HPDE6-E6E7 (cell line): Measurements from ENCODE around the gene ADGRE2.
"Not testable (repeated sequence)": the region's sequence is repeated elsewhere in the genome, so short reads cannot be mapped to it uniquely, and the experiment has no call there.

ENCODE experiments used
- DNase-seq: peaks from one replicate; pipeline ENCODE4 v3.0.0; 2011; ENCODE audit warnings: missing footprints; ENCODE audit errors: extremely low spot score

ADGRE2 gene

DNA sequence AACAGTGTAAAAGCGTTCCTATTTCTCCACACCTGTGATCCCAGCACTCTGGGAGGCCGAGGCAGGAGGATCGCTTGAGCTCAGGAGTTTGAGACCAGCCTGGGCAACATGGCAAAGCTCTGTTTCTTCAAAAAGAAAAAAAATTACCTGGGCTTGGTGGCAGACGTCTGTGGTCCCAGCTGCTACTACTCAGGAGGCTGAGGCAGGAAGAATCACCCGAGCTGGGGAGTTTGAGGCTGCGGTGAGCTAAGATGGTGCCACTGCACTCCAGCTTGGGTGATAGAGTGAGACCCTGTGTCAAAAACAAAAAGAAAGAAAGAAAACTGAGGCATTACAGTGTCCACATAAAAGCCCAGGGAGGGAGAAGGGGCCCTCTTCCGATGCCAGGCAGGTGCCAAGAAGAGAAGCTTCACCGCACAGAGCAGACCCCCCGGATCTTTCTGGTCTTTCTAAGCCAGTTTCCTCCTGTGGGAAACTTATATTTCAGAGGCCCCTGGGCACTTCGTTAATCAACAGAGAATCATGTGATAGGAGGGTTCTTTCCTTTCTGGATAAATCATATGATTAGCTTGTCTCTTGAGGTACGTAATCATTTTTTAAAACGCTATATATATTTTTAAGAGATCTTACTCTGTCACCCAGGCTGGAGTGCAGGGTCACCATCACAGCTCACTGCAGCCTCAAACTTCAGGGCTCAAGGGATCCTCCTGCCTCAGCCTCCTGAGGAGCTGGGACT lies at the start of gene ADGRE2:
ADGRE2 (minus strand) TSS at position 451 of the 736 bp plus-strand sequence. CDS start 1,804 bp downstream, outside the sequence.
- DNase-seq, result not testable (repeated sequence)

DNA sequence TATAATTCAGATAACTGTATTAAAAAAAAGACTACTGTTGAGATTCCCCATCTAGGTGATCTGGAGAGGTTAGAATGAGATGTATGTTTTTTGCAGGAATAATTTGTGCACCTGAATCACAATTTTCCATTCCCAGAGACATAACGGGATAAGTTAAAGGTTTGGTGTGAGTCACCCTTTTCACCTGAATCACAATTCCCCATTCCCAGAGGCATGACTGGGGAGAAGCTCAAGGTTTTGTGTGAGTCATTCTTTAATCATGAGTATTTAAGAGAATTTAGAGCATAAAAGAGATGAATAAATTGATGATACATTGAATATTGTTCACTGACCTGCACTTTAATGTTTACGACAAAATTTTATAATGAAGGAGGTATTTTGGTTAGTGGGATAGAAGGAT lies 47.6 kb upstream of the ADGRE2 start:
- DNase-seq, result peak; percentile 8

DNA sequence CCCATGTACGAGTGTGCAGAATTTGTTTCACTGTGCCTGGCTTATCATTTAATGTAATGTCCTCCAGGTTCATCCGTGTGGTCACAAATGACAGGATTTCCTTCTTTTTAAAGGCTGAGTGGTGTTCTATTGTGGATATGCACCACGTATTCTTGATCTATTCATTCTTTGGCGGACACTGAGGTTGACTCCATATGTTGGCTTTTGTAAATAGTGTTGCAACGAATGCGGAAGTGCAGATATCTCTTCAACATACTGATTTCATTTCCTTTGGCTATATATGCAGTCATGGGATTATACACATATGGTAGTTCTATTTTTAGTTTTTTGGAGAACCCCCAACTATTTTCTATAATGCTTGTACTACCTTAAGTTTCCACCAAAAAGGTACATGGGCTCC lies 43.6 kb upstream of the ADGRE2 start:
- DNase-seq, result no peak

DNA sequence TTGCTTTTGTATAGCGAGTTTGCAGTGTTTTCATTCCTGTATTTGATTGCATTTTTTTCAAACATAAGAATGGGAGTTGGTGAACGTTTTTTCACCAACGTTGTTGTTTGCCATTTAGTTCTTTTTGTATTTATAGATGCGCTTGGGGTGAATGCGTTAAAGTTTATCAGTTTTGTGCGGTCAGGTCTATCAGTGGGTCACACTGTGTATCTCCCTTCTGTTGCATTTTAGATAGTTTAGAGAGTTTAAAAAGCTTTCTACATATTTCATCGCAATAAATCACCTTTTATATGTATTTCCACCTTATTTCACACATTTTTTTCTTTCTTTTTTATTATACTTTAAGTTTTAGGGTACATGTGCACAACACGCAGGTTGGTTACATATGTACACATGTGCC lies 40.2 kb upstream of the ADGRE2 start:
- no peak for DNase-seq

DNA sequence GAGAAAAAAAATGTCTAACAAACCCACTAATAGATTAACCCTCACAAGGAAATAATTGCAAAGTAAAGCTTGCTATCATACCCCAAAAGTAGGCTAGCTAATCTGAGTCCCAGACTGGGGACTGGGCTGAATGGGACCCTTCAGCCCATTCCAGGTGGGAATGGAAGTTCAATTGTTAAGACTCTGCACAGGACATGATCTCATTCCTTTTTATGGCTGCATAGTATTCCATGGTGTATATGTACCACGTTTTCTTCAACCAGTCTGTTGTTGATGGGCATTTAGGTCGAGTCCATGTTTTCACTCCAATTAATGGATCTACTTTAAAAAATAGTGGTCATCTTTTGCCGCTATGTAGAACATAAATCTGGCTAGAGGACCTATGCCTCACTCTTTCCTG lies 38.7 kb upstream of the ADGRE2 start:
- DNase-seq, result no peak

DNA sequence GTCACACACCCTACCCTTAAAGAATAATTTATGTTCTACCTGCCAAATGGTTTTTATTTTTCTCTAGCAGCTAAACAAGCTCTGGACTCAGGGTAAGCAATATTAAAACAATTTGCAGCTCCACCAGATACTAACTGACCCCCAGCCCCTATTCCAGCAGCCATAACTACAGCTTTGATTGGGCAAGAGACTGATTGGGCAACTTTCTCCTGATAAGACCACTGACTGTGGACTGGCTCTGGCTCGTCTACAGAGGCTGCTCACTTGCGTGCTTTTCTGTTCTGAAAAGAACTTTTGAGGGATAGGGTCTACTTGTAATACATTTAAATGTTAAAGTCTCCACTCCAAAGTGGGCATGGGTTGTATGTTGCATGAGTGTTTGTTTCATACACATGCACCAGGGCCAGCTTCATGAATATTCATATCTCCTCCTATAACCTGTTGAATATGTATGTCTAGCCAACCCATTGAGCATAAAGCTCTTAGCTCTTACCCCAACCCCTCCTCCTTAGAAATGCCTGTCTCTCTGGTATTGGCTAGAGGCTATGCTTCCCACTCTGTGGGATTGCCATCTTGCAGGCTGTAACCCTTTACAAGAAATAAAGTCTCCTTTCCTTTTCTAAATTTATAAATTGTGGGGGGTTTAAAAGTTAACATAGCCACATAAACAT lies 36.8 kb upstream of the ADGRE2 start:
- DNase-seq, result no peak

DNA sequence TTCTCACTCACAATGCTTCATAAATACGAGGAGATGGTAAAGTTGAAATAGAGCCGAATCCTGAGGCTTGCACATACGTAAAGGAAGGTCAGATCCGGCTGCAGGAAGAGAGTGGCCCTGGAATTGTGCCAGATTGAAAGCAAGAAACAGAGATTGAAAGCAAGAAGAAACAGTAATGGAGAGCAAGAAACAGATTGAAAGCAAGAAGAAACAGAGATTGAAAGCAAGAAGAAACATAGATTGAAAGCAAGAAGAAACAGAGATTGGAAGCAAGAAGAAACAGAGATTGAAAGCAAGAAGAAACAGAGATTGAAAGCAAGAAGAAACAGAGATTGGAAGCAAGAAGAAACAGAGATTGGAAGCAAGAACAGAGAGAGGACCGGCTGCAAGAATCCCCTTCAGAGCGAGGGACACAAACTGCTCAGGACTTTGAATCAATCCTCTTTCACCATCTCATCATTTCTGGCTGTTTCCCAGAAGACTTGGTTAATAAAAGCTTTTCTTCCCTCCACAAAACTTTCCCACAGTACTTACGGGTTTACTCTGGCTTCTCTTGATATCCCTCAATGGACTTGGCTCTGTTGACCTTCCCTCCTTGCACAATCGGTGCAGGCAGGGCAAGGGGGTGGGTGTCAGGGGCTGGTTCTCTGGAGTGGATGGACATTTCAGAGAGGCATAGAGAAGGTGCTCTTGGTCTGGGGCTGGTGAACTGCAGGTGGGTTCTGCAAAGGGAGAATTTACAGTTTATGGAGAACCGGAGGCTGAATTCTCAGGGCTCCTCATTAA lies 31.1 kb upstream of the ADGRE2 start:
- DNase-seq, result no peak

DNA sequence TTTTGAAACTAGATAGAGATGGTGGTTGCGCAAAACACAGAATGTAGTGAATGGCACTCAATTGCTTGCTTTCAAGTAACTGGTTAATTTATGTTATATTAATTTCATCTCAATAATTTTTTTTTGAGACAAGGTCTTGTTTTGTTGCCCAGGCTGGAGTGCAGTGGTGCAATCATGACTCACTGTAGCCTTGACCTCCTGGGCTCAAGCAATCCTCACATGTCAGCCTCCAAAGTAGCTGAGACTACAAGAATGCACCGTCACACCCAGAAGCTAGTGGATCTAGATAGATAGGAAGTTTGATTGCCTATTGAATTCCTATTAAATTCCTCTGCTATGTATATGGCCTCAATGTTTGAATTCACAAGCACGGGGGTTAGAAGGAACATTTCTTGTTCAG lies 26.4 kb upstream of the ADGRE2 start:
- DNase-seq, result no peak

DNA sequence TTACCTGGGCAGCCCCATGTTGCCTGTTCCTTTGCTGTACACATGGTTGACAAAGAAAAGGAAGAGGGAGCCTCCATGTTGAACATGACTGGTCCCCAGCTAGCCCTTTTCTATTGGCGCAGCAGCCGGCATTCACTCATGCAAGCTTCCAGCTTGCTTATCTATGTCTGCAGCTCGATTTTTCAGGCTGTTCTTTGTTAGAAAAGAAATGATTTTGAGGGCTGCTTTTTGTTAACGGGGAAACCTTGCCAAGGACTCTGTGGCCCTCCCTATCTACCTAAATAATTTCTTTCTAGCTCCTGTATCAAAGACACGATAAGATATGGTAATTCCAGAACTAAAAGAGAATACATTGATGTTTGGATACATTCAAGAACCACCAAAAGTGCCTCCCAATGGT lies 20.4 kb upstream of the ADGRE2 start:
- DNase-seq, result no peak

DNA sequence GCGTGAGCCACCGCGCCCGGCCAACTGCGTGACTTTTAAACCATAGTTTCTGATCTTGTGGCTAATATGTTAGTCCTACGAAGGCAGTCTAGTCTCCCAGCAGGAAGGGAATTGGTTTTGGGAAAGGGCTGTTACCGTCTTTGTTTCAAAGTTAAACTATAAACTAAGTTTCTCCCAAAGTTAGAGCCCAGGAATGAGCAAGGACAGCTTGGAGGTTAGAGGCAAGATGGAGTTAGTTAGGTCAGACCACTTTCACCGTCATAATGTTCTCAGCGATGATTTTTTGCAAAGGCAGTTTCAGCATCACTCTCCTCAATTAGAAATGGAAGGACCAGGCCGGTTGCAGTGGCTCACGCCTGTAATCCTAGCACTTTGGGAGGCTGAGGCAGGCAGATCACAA lies 17.7 kb upstream of the ADGRE2 start:
- no peak for DNase-seq

DNA sequence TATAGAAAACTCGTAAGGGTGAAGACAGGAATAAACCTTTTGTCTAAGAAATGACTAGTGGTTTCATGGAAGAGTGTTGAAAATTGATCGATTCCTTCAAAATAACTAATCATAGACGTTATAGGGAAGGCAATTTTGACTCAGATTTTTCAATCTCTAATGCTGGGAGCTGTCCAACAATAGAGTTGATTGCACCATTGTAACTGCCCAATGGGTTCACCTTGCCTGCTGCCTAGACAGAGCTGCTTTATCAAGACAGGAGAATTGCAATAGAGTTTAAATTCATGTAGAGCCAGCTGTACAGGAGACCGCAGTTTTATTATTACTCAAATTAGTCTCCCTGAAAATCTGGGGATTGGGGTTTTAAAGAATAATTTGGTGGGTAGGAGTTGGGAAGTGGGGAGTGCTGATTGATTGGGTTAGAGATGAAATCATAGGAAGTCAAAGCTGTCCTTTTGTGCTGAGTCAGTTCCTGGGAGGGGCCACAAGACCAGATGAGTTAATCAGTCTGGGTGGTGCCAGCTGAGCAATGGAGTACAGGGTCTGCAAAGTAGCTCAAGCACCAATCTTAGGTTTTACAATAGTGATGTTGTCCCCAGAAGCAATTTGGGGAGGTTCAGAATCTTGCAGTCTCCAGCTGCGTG lies 16.8 kb upstream of the ADGRE2 start:
- no peak for DNase-seq

DNA sequence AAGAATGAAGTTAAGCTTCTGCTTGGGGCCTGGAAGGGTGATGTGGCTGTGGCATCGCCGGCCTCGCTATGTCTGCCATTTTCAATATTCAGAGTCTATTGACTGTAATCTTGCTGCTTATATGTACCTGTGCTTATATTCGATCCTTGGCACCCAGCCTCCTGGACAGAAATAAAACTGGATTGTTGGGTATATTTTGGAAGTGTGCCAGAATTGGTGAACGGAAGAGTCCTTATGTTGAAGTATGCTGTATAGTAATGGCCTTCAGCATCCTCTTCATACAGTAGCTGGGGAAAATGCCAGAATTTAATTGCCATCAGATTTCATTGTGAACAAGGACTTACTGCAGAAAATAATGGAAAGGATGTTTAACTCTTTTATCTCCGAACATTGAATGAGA lies 13.9 kb upstream of the ADGRE2 start:
- not testable (repeated sequence) for DNase-seq

DNA sequence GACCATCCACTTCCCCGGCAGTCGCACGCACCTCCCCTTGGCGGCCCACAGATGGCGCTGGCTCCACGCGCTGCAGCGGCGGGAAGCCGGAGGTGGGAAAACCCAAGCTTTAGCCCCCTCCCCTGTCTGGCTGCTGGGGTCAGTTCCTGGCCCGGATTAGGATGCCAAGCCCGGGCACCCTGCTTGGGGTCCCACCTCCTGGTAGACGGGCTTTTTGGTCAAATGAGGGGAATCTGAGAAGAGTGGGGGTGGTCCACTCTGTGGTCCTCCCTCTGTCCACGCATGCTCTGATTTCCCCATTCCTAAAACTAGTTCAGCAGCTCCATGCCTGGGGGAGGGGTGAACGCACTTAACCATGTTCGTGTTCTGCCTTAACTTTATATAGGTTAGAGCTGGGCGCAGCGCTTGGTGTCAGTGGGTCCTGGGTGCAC lies 8.1 kb upstream of the ADGRE2 start:
- DNase-seq, result no peak

DNA sequence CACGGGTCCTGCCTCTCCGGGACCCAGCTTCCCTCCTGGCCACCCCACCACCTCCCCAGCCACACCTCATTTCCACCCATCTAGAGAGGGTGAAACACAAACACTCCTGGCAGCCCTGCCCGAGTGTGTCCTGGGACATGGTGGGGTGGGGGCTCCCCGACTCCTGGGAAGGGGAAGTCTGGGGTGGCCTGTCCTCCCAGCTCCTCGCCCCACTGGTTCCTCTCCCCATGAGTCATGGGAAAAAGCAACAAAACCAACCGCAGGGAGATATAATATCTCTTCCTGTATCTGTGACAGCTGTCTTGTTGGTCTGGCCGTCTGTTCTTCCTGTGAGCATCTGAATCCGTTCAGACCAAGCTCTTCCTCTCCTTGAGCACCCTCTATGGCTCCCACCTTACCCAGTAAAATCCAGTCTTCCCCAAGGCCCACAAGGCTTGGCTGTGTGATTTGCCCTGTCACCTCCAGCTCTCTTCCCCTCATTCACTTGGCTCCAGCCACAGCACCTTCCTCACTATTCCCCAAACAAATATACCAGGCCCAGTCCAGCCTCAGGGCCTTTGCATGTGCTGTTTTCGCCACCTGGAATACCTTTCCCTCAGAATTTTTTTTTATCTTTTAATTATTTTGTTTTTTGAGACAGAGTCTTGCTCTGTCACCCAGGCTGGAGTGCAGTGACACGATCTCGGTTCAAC lies 6.9 kb upstream of the ADGRE2 start:
- peak; percentile 26 for DNase-seq

DNA sequence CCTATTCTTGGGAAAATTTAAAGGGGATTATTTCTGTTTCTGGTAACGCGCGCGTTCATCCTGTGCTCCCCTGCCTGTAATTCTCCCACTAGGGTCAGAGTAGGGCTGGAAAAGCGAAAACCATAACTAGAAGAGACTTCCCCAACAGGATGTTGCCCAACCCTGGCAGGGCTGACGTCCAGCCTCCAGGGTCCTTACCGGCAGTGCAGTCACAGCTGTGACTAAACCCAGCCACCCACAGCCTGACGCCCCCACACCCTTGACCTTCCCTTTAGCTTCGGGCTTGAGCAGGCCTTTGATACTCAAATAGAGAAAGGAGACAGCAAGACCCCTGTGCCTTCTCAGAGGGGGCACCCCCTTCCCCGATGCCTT lies 6.4 kb upstream of the ADGRE2 start:
- peak; percentile 16 for DNase-seq

DNA sequence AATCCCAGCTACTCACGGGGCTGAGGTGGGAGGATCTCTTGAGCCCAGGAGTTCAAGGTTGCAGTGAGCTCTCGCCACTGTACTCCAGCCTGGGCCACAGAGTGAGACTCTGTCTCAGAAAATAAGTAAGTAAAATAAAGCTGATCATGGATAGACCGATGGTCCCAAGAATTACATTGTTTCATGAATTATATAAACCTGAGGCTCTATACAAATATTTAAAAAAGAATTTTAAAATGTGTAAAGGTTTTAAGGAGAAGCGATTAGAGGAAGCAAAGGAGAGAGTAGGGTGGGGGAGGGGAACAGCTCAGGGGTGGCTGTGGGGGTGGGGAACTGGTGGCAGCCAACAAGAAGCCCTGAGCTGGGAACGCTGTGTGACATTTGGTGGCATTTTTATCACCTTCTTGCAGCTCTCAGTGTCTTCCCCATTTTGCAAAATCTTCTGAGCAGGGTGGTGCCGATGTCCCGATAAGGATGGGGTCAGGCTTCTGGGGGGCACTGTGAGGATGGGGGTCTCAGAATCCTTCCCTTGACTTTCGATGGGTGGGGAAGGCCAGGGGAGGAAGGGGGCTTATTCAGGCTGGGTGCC lies 5.1 kb upstream of the ADGRE2 start:
- DNase-seq, result not testable (repeated sequence)

DNA sequence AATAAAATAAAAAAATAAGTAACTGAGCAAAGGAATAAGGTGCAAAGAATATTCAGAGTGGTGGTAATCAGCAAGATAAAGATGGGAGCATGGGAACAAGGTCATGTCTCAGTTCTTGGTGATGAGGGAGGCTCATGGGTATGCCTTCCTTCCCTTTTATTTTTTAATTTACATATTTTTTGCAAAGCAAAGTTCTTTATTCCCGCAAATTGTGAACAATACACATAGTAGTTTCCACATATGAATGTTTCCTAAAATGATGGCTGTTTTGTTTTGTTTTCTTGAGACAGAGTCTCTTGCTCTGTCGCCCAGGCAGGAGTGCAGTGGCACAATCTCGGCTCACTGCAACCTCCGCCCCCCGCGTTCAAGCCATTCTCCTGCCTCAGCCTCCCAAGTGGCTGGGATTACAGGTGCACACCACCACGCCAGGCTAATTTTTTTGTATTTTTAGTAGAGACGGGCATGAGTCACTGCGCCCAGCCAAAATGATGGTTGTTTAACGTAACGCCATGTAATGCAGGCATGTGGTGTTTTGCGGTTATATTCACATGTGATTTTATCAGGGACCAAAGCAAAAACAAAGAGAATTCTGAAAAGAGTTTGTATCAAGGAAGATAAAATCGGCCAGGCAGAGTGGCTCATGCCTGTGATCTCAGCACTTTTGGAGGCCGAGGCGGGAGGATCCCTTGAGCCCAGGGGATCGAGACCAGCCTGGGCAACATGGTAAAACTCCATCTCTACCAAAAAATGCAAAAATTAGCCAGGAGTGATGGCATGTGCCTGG lies 4.5 kb upstream of the ADGRE2 start:
- no peak for DNase-seq

DNA sequence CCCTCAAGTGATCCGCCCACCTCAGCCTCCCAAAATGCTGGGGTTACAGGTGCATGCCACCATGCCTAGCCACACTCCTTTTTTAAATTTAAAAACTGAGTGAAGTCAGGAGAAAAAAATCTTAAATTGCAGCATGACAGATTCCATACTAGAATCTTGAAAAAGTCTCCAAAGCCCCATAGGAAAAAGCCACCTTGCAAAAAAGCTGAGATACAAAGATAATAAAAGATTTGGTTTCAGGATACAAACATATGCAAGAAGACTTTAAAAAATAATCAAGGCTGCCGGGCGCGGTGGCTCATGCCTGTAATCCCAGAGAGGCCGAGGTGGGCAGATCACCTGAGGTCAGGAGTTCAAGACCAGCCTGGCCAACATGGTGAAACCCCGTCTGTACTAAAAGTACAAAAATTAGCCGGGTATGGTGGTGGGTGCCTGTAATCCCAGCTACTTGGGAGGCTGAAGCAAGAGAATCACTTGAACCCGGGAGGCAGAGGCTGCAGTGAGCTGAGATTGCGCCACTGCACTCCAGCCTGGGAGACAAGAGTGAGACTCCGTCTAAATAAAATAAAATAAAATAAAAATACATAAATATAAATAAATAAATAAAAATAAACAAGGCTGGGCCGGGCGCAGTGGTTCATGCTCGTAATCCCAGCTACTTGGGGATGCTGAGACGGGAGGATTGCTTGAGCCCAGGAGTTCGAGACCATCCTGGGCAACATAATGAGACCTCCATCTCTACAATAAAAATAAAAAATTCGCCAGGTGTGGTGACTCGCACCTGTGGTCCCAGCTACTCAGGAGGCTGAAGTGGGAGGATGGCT lies 3.6 kb upstream of the ADGRE2 start:
- not testable (repeated sequence) for DNase-seq

DNA sequence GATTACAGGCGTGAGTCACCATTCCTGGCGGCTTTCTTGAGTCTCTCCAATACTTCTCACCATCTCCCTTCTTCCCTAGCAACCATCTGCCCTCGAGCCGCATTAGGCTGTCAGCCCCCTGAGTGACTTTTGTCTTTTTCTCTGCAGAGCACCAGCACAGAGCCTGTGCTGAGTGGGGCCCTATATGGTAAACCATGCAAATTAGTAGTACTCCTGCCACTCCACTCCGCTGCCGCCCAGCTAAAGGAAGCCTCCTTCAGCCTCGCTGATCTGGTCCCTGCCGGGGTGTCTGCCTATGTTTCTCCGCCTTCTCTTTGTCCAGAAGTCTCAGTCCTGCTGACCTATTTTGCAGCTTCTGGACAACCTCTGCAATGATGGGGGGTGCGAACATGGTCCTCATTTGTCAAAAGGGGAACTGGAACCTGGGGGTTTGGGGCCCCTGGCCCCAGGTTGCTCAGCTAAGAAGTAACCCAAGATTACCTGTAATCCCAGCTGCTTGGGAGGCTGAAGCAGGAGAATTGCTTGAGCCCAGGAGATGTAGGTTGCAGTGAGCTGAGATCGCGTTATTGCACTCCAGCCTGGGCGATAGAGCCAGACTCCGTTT lies 2.4 kb upstream of the ADGRE2 start:
- DNase-seq, result not testable (repeated sequence)
